ENCODE data around the gene MET. TPM values are rescaled to one million over a fixed set of nuclear protein-coding genes. Genes with fewer than 3 reads are reported as not detected.

Gene MET
- total and polyA plus RNA-seq, 10 of the 15 experiments (the other 5 are each of a cell fraction or from before 2014, with no cell fraction given): 0.01 to 0.21 TPM; not detected in 8

- TF ChIP-seq ZBTB4 (CRISPR knock-in tag; IDR thresholded peaks at IDR 0.05): no peak
- TF ChIP-seq ZNF622 (IDR thresholded peaks at IDR 0.05): no peak
- no peak for TF ChIP-seq NFXL1 (IDR thresholded peaks at IDR 0.05; ENCODE audit: borderline replicate concordance)
- TF ChIP-seq DPF2 (IDR thresholded peaks at IDR 0.05): no peak
- no peak for TF ChIP-seq ZNF687 (IDR thresholded peaks at IDR 0.05)
These were observed 67.3 kb downstream of the MET start (continued) for GRCh38 chr7:116739307-116739706.

GRCh38 chr7:116740231-116740630 is 68.2 kb downstream of the MET start:
- peaks cover 0 to 5% of the 10 kb centered on the region in 2 experiments; a peak in 2 of 4 replicates for H3K27me3 ChIP-seq (replicated peaks in 1 of 2; ENCODE audit: control insufficient read depth in 2 of 2, insufficient read depth in 2 of 2, low read length in 1 of 2)
- intact Hi-C loops (cut with micrococcal nuclease; ENCODE audit: unreplicated experiment): no loop called here
- ChIA-PET RAD21 (ENCODE audit: unreplicated experiment) (no interaction called here), CTCF (no interaction called here), SMC1A (ENCODE audit: uncharacterized antibody, unreplicated experiment) (interaction anchor here (0.9 kb wide), 1 partner anchor 149 kb away, joined by 3 read pairs; no protein-coding TSS in a partner anchor), POLR2A (no interaction called here)
- H3K27ac ChIP-seq (ENCODE audit: control insufficient read depth, insufficient read depth): no peak overlapping the region
- FAIRE-seq (no peak), ATAC-seq (no peak), DNase-seq (ENCODE audit: low read depth, low spot score) (no peak)
- no TSS peak for BruUV-seq (replicated peaks)
- H3K4me3 ChIP-seq: no peak overlapping the region
- no peaks in the 10 kb centered on the region for H3K4me1 ChIP-seq (ENCODE audit: control insufficient read depth, insufficient read depth, low read length)
- H3K9ac ChIP-seq (ENCODE audit: control insufficient read depth, insufficient read depth, low read length): no peak overlapping the region
- H3K4me2 ChIP-seq (ENCODE audit: control insufficient read depth, insufficient read depth): no peak overlapping the region
- 61% methylated on average over 1 of the region's 1 CpG for WGBS (ENCODE audit: insufficient coverage, insufficient replicate concordance, low lambda C conversion rate, missing lambda C conversion rate)
- no peak overlapping the region for H2AFZ ChIP-seq (ENCODE audit: control insufficient read depth, low read depth, low read length)
- no peaks in the 10 kb centered on the region for H3K36me3 ChIP-seq (ENCODE audit: control insufficient read depth in 2 of 2, insufficient read depth in 2 of 2, low read length in 1 of 2)
- in situ Hi-C loops (cut with MboI): no loop called here
- H4K20me1 ChIP-seq (ENCODE audit: control insufficient read depth, insufficient read depth): no peaks in the 10 kb centered on the region
- H3K79me2 ChIP-seq (ENCODE audit: control insufficient read depth, insufficient read depth, low read length): no peaks in the 10 kb centered on the region
- no peaks in the 10 kb centered on the region for H3K9me3 ChIP-seq (replicated peaks; ENCODE audit: control insufficient read depth, insufficient read depth, low read length)
- TF ChIP-seq JUND (IDR thresholded peaks at IDR 0.05; ENCODE audit: low read depth, low read length): no peak
- no peak for TF ChIP-seq RCOR1 (conservative IDR thresholded peaks at IDR 0.05; ENCODE audit: low read depth, low read length)
- no peak for TF ChIP-seq BCLAF1 (IDR thresholded peaks at IDR 0.05)
- TF ChIP-seq ZBTB33 (IDR thresholded peaks at IDR 0.05): no peak
- TF ChIP-seq YBX1 (IDR thresholded peaks at IDR 0.05): no peak
- TF ChIP-seq SMC3 (IDR thresholded peaks at IDR 0.05; ENCODE audit: borderline replicate concordance, low read length): no peak
